Measurements from ENCODE around the gene TGFBR3.
"Not testable (repeated sequence)": the region's sequence is repeated elsewhere in the genome, so short reads cannot be mapped to it uniquely, and the experiment has no call there.

The TGFBR3 gene

DNA sequence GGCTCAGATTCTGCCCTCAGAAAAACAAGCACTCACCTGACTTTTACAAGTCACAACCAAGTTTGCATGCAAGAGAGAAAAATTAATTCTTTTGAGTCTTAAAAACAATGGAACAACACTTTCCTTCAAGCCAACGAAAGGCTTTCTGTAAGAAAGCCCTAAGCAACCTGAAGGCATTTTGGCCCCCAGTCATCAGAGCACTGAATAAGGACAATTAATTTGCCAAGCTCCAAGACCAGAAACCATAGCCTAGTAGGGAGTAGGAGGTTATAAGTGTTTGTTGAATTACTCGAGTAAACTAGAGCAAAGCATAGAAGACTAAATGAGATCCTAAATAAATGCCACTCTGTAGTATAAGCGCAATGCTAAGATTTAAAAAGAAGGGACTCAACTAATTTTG lies 4.7 kb downstream of the TGFBR3 start:
- DNase-seq = no peak

DNA sequence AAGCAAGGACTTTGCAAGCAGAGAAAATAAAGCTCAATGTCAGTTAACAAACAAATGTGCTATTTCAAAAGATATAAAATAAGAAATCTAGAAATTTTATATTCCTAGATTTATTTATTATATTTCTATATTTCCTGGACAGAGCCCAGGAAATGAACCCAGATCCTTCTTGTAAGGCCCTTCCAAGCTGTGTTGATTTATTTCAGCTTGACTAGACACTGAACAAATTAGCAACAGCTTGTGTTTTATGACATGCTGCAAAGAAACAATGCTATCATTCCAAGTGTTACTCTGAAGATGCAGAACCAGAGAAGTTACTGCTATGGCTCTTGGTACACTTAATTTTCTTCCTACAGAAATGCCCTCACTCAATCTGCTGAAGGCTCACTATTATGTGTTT lies 6.2 kb downstream of the TGFBR3 start:
- no peak for DNase-seq

DNA sequence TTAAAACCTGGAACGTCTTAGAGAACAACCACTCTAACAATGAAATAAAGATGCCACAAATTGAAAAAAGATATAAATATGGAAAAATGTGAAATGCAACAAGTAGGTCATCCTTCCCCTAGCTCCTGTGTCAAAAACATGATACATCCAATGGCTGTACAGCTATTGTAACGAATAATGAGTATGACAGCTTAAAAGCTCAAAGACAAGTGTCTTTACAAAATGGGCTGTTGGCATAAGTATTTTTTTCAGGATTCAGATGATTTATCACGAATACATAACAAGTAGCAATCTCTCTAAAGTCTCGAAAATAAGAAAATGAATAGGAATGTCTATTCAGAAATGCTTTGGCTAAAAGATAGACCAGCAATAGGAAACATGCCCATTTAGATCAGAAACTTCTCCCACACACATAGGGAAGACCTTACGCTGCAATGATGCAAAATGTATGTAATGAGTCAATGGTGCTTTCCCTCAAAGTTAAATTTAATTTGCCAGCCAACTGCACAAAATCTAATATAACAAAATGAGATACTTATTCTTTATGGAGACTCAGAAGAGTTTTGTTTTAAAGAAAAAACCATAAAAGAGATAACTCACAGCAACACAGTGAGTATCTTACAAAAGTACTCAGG lies 8.3 kb downstream of the TGFBR3 start:
- DNase-seq = no peak

DNA sequence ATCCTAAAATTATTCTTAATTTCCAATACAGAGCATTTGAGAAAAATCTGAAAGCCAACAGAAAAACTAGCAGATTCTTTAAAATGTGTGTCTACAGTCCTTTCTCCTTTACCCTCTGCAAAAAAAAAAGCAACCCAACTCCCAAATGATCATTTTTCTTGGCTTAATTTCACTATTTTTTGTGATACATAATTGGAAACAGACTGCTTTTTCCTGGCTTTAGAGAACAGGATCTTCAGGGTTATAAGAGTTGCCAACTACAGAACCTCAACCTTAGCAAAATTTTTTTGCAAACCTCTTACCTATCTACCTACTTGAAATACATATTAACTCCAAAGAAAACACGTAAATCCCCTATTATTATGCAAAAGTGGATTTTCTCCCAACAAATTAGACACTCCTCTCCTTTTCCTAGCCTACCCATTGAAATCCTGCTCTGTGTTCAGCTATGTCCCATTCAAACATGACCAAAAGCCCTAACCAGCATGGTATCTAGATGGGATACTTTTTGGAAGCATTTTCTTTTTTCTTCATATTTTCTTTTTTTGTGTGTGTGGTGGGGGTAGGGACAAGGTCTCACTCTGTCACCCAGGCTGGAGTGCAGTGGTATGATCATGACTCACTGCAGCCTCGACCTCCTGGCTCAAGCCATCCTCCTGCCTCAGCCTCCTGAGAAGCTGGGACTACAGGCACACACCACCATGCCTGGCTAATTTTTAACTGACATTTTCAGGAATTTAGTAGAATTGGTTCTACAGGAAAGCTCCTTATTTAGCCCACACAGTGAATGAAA lies 9.0 kb downstream of the TGFBR3 start:
- no peak for DNase-seq

DNA sequence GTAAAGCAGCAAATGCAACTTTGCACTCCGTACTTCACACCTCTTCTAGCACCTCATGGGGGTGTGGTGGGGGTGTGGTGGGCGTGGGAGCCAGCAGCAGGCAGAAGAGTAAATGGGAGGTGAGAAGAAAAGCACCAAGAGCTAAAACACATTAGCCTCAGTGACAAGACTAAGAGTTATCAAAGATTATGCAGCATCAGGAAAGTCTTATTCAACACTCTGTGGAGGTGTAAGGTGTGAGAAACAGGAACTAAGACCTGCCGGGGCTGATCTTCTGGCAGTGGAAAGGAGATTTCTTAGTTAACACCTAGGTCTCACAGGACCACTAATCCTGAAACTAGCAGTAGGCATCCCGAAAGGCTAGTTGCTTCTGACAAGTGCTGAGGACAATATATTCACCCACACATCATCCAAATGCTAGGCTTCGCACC lies 9.9 kb downstream of the TGFBR3 start:
- no peak for DNase-seq

DNA sequence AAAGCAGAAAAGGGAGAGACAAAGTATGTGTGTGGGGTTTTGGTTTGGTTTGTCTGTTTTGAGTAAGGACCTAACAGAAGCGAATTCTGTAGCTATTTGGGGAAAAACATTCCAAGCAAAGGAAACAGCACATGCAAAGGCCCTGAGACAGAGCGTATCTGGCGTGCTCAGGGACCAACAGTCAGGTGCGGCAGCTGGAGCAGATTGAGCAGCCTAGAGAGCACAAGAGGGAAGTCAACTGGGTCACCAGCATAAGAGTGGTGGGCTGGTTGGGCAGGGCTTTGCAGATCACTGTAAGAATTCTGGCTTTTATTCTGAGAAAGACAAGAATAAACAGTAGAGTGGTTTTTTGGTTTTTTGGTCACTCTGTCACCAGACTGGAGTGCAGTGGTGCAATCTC lies 11.8 kb downstream of the TGFBR3 start:
- DNase-seq = no peak

DNA sequence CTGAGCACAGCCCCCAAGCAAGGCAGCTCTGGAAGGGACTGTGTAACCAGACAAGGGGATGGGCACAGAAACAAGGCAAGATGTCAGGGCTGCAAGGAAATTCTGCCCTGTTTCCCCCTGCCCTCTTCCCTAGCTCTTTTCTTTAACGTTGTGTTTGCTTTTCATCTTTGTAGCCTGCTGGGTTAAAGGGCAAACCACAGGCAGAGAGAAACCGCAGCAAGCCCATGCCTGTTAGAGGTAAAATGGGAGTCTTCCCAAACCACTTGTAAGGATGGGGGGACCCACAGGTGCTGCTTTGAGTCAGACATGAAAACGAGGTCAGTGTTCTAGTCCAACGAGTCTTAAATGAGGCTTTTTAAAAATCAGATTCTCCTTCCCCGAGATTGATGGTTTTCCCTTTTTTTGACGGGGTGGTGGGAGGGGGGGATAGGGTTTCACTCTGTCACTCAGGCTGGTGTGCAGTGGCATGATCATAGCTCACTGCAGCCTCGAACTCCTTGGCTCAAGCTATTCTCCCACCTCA lies 13.3 kb downstream of the TGFBR3 start:
- DNase-seq = peak; percentile 64

DNA sequence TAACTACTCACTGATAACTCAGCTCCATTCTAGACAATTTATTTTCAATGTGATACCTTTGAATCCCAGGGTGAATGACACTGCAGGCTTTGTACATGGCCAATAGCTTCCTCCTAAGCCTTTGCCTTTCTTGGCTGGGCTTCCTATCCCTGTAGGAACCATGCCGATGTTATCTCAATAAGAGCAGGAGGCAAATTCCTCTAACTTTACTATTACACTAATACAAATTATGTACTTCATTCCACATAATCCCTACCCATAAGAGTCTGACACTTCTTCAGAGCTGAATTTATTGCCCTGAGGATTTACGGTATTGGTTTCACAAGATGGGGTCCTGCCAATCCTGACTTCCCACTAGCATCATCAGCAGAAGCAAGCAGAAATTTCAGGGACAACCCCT lies 14.0 kb downstream of the TGFBR3 start:
- no peak for DNase-seq

DNA sequence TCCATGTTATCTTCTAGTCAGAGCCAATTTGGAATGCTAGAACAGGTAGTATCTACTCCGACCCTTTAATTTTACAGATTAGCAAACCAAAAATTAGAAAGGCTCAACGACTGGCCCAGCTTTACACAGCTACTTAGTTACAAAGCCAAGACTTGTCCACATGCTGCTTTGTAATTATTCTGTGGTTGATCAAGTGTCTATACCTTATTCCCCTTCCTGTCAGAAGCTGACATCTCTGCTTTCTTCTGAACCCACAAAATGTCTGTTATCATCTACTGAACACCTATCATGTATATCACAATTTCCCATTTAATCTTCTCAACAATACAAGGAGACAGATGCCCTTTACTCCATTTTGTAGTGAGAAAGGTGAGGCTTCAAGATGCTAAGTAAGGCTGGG lies 15.6 kb downstream of the TGFBR3 start:
- DNase-seq = no peak

DNA sequence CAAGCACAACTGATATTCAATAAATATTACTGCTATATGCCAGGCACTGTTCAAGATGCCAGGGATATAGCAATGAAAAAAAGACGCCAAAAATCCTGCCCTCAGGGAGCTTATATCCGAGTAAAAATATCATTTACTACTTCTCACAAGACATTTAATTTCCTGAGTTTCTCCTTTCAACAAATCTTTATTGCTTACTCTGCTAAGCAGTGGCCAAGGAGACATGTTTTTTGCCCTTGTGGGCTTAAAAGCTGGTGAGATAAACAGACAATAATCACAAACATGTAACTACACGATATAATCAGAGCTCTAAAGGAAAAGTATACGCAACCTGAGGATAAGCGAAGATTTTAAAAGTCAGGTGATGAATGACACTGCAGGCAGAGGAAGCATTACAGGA lies 19.5 kb downstream of the TGFBR3 start:
- DNase-seq = no peak

DNA sequence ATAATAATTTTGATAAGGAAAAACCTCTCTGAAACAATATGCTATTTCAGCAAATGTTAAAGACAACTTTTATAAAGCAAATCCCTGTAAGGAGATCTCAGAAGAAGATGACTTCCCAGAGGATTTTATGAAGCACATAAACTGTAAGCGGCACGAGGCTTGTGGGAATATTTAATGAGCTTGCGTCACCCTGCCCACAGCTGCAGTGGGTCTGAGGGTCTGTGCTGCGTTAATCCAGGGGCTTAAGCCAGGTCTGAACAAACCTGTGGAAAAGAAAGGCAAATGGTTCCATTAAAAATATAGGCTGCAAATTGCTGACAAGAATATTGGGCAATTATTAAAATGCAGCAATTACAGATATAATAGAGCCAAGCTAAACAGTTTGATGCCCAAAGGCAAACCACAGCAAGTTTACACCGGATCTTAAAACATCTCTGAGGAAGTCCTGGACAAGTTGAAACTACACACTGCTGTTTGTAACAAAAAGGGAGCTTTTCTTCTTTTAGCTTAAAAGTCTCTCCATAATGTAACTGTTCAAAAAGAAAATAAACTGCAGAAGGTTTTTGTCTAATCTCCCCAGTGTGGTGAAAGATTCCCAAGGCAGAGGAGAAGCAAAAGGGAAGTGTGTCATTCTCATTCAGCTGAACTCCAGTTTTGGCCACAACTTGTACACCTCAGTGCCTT lies 21.8 kb downstream of the TGFBR3 start:
- peak; percentile 11 for DNase-seq

DNA sequence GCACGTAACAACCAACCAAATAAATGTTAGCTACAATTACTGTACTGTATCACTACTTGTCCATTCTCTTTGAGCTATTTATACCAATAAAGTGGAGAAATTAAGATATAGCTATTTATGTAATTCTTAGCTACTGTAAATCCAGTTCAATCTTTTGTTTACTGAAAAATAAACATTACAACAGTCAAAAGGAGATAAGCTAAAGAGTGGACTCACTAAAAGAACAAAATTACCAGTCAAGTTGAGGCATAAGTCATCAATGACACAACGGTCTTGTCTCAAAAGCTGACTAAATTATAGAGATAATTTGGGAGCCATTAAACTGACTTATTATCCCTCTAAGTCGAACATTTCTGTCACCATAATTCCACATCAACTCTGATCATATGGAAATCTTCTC lies 22.5 kb downstream of the TGFBR3 start:
- no peak for DNase-seq

DNA sequence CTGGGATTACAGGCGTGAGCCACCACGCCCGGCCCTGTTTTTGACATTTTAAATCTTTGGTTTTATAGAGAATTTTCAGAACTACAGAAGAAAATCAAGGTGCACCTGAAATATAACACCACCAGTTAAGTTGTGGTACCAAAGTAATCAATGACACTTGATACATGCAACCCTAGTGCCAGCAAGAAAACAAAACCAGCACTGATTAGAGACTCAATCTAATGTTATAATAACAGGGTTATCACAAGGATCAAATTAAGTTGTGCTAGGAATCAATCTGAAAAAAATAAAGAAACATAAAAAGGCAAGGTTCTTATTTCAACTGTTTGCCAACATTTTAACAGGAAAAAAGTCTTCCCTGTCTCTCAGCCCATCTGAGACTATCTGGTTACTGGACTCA lies 23.8 kb downstream of the TGFBR3 start:
- DNase-seq = no peak

DNA sequence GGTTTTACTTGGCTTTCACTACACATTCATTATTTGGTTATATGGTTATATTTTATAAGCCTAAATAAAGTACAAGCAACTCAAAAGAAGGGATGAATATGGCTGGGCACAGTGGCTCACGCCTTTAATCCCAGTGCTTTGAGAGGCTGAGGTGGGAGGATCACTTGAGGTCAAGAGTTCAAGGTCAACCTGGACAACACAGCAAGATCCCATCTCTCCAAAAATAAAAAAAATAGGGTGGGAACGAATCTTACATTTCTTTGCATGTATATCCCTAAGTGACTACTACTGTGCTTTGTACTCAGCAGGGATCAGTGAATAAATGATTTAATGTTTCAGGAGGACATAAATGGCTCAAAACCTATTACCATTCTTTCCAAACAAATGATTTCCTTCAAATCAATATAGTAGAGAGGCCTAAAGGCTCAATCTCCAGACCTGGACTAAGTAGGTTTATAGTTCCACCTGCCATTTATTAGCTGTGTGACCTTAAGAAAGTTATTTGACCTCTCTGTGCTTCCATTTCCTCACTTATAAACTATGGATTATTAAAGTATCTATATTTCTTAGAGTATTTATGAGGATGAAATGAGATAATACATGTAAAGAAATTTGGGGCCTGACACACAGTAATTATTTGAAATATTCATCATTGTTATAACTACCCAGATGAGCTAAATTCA lies 28.3 kb downstream of the TGFBR3 start:
- no peak for DNase-seq

DNA sequence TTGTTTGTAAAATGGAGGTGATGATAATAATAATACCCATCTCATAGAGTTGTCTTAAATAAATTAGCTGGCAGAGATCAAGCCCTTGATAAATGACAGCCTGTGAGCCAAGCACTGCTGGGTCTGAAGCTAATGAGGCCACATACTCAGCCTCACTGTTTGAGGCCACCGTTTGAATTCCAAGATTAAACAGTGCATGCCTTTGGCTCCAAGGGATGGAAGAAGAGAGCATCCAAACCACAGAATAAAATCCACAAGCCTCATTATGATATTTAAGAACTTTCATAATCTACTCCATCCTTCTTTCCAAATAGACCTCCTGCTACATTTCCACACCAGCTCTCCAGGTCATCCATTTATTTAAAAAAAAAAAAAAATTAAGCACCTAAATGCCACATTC lies 29.0 kb downstream of the TGFBR3 start:
- DNase-seq = no peak

DNA sequence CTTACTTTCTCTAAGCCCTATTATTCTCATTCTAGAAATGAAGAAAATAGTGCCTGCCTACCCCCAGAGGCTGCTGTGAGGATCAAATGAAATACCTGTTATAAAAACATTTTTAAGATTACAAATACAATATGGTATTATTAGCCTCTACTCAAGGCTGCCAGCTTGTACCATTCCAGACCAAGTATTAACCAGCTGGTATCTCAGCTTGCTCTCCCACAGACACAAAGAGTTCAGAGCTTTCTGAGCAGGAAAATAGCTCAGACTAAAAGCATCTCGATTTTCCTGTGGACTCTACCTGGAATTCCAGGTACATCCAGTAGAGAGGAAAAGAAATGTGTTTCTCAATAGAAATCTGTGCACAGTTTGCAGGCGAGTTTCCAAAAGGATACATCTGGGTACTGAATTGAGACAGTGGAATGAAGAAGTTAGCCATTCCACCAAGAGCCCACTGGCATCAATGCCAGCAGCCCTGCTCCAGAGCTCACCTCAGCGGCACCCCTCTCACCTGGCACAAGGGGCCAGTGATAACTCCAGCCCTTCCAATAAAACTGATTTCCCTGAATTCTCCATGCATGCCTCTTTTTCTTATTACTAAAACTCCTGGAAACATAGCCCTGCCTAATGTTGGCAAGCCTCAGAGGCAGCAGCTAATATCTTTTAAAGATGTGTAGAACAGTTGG lies 31.0 kb downstream of the TGFBR3 start:
- DNase-seq = no peak

DNA sequence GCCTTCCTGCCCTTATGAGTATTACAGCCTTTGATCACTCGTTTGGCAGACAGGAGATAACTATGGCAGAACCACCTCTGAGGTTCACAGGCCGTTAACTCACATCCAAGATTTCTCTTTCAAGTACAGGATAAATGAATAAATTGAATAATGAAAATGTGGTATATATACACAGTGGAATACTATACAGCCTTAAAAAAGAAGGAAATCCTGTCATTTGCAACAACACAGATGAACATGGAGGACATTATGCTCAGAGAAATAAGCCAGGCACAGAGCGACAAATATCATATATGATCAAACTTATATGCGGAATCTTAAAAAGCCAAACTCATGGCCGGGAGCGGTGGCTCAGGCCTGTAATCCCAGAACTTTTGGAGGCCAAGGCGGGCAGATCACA lies 32.6 kb downstream of the TGFBR3 start:
- DNase-seq = no peak

DNA sequence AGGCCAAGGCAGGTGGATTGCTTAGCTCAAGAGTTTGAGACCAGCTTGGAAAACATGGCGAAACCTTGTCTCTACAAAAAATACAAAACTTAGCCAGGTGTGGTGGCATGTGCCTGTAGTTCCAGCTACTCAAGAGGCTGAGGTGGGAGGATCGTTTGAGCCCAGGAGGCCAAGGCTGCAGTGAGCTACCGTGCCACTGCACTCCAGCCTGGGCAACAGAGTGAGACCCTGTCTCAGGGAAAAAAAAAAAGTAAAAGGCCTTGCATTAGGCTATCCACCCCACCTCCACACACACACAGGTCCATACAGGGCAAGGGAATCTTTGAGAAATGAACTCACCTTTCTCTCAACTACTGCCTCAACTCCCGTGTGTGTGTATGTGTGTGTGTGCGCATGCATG lies 33.9 kb downstream of the TGFBR3 start:
- DNase-seq = not testable (repeated sequence)

DNA sequence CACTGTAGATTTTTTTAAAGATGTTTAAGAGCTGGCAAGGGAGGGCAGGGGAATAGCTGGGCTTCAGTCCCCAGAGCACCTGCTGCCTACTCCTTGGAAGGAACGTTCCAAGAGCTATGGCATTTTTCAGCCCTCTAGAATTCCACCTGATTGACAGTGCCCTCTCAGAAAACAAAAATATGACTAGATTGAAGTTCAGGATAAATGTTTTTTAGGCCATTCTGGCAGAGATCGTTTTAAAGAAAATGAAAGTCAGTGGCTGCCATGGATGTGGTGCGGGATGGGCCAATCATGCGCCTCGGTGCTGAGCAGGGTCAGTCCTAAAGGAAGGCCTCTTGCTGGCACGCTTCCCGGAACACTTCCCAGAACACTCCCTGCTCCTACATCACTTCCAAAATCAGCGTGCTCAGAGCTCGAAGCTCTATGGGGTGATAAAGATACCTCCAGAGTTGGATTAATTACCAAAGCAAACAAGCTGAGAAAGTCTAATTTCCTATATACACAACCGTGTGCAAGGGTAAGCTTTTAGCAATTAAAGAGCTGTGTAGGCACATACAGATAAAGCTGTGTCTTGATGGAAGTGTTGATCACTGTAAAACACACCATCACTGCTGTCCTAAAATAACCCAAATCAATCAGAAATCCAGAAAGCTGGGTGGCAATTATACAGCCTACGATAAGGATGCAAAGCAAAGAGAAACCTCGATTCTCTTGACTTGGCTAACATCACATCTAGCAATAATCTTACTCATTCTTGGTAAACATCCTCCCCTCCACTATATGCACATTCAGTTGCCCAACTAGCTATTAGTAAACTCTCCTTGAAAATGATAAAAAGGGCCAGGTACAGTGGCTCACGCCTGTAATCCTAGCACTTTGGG lies 34.6 kb downstream of the TGFBR3 start:
- peak; percentile 70 for DNase-seq

DNA sequence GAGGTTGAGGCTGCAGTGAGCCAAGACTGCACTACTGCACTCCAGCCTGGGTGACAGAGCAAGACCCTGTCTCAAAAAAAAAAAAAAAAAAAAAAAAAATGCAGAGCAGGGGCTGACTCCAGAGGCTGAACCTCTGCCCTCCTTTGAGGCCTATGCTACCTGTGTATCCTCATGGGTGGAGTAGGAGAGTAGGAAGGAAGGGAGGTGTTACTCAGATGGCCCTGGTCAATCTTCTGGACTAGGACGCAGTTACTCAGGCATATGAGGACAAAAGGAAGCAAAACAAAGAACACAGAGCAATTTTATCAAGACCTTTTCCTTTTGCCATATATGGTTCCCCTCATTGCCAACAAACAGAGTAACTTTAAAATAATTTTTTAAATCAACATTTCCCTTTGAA lies 35.2 kb downstream of the TGFBR3 start:
- DNase-seq = no peak

DNA sequence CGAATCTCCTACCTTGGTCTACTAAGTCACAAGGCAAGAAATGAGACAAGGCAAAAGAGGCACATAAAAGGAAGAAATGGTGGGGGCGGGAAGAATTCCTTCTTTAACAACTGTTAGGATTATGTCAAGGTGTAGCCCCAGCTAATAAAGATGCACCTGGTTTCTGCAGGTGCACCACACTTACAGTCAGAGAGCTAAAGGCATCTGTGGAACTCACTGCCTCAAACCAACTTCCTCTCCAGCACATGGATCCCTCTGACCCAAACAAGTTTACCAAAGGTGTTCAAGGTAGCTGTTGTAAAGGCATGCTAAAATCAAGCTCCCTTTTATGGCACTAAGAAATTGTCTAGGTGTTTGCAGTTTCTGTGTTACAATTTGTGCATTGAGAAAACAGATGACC lies 38.1 kb downstream of the TGFBR3 start:
- DNase-seq = no peak

DNA sequence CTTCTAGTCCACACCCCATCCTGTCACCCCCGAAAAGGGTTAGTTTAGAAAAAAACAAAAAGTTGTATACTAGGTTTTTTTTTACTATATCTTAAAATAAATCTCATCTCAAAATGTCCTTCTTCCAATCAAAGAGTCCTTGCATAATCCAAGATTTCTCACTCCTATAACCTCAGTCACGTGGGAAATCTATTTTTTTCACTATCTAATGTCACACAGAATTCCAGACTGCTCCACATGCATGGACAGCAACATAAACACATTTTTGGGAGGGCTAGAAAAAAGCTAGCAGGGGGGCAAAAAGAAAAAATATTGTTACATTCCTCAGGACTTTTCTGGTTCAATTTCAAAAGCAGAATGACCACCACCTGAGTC lies 39.3 kb downstream of the TGFBR3 start:
- DNase-seq = no peak
